C4-2B (cell line): ENCODE data around the gene KBTBD4.

ENCODE experiments used
- H3K27ac ChIP-seq: fragments of 450-650 bp; 2 replicates; pipeline ENCODE4 v1.5.1; 2017
- ZFX ChIP-seq: fragments of 450-650 bp; IDR thresholded peaks from 2 replicates; pipeline ENCODE4 v1.6.1; 2017
- TF ChIP-seq, protein P1 (sequence below): fragments of 450-650 bp; conservative IDR thresholded peaks from 2 replicates; pipeline ENCODE4 v1.5.1; 2017; ENCODE audit warnings: mild to moderate bottlenecking

Gene KBTBD4

DNA sequence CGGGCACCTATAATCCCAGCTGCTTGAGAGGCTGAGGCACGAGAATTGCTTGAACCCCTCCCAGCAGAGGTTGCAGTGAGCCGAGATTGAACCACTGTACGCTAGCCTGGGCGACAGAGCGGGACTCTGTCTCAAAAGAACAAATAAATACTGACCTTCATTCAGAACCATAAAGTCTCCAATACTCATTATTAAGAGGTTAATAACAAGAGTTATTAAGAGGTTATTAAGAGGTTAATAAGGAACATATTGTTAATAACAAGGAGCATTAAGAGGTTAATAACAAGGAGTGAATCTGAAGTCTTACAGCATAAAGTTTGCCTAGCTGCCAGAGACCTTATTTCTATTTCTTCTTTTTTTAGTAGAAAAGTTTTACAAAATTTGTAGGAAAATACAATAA, 33.5 kb downstream of the KBTBD4 start:
- TF ChIP-seq ZFX = no peak
- TF ChIP-seq, protein P1, sequence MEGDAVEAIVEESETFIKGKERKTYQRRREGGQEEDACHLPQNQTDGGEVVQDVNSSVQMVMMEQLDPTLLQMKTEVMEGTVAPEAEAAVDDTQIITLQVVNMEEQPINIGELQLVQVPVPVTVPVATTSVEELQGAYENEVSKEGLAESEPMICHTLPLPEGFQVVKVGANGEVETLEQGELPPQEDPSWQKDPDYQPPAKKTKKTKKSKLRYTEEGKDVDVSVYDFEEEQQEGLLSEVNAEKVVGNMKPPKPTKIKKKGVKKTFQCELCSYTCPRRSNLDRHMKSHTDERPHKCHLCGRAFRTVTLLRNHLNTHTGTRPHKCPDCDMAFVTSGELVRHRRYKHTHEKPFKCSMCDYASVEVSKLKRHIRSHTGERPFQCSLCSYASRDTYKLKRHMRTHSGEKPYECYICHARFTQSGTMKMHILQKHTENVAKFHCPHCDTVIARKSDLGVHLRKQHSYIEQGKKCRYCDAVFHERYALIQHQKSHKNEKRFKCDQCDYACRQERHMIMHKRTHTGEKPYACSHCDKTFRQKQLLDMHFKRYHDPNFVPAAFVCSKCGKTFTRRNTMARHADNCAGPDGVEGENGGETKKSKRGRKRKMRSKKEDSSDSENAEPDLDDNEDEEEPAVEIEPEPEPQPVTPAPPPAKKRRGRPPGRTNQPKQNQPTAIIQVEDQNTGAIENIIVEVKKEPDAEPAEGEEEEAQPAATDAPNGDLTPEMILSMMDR = no peak

DNA sequence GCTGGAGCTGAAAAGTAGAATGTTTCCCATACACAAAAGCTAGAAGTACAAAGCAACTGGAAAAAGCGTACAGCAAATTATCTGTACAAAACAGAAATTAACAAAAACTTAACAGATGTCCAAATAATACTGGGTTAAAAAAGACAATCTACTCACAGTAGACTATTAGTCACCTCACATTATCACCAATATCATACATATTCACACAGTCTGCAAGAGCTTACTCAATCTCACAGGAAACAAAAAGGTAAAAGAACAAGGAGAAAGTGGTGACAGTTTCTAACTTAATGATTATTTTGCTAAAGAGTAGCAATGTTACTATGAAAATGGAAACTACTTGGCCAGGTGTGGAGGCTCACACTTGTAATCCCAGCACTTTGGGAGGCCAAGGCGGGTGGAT, 37.7 kb downstream of the KBTBD4 start:
- H3K27ac ChIP-seq = no peak overlapping the region
- TF ChIP-seq ZFX = no peak
- TF ChIP-seq, protein P1 = no peak

More for the DNA sequence above, 33.5 kb downstream of the KBTBD4 start:
- no peak overlapping the region for H3K27ac ChIP-seq

DNA sequence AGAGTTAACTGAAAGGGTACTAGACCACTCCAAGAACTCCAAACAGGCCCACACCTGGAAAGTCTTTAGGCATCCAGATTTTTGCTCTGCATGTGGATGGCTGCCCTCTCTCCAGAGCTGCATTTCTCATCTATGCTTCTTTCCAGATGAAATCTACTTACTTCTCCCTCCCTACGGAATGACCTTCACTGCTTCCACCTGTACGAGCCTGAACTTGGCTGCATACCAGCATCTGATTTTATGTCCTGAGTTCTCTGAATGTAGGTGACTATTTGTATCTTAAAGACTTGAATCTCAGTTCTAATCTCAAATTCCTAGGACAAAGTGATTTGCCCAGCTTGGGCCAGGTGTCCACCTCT, 39.1 kb downstream of the KBTBD4 start:
- TF ChIP-seq ZFX = no peak
- TF ChIP-seq, protein P1 = no peak
- no peak overlapping the region; the same call in 1 of the 2 replicates for H3K27ac ChIP-seq

DNA sequence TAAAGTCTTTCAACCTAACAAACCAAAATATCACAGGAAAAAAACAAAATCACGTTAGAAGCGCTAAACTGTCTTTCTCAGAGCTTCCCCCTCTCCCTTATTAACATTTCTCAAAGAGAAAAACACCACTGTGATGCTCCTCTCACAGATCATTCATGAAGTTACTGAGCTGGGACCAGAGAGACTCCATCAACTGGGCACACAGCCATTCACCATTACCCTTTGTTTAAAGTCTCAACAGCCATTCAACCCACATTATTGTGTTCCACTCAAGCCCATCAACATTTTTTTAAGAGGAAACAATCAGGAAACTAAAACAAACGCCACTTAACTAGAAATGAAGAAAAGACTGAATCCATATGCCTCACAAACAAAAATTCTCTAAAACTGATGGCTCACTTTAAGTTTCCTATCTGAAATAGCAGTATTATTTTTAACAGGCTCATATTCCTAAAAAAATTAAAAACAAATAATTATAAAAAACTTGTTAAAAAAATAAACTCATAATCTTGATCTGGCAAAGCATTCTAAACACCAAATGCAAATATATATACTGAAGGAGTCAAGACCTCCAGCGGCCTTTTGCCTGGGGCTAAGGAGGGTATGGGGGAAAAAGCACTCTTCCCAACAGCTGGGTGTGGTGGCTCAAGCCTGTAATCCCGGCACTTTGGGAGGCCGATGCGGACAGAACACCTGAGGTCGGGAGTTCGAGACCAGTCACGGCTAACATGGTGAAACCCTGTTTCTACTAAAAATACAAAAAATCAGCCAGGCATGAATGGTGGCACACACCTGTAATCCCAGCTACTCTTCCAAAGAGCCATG, 39.8 kb downstream of the KBTBD4 start:
- H3K27ac ChIP-seq = peak overlapping the region; percentile 12; the same call in 1 of the 2 replicates
- TF ChIP-seq, protein P1 = no peak
- no peak for TF ChIP-seq ZFX

DNA sequence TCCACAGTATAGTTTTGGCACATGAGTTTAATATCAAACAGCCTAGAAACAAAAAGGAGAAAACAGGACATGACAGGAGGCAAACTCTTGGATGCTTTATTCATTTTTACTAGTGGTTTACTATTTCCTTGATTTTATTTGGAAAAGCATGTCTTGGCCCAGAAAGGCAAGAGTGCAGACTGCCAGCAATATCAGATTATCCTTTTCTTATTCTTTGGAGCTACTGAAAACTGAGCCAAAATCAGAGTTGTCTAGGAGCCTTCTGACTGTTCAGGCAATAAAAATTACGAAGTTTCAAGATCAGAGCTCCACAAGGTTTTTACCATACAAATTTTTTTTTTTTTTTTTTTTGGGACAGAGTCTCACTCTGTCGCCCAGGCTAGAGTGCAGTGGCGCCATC, 41.9 kb downstream of the KBTBD4 start:
- TF ChIP-seq, protein P1 = no peak
- no peak for TF ChIP-seq ZFX
- H3K27ac ChIP-seq = peak overlapping the region; percentile 45; the same call in 1 of the 2 replicates

DNA sequence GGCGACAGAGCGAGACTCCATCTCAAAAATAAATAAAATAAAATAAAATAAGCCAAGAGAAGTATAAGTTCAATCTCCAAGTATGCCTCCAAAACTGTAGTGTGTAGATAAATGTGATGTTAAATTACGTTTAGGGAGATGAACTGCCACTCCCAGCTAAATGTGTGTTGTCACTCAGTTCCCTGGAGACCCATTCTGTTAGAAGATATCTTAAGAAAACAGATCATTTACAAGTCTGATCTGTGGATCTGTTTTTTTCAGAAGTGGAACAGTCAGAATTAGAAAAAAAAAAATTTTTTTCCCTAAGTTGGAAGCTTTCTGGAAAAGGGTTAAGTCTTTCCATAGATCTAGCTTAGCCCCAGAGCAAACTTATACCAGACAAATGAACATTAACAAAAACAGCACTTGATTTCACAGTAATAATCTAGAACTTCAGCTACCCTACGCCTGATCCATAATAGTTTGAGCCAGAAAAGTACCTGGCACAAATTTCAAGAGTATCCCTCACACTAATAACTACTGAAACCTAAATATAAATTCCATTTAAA, 44.0 kb downstream of the KBTBD4 start:
- no peak for TF ChIP-seq ZFX
- TF ChIP-seq, protein P1 = no peak
- H3K27ac ChIP-seq = no peak overlapping the region

DNA sequence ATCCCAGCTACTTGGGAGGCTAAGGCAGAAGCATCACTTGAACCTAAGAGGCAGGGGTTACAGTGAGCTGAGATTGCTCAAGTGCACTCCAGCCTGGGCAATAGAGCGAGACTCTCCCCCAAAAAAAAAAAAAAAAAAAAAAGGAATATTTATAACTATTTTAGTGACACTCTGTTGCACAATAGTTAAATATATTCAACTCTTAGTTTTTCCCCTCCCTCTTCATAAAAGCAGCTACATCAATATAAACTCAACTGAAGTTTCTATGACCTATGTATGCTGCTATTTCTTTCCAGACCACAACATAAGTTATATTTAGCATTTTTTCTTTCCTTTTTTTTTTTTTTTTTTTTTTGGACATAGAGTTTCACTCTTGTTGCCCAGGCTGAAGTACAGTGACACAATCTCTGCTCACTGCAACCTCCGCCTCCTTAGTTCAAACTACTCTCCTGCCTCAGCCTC, 45.0 kb downstream of the KBTBD4 start:
- TF ChIP-seq ZFX = no peak
- TF ChIP-seq, protein P1 = no peak

More for the DNA sequence above, 45.0 kb downstream of the KBTBD4 start:
- H3K27ac ChIP-seq = no peak overlapping the region
